A549 (cell line): Measurements from ENCODE around the gene KIAA2012. TPM values are rescaled to one million over a fixed set of nuclear protein-coding genes. Genes with fewer than 3 reads are reported as not detected.

Experiments
- polyA plus RNA-seq, 4 experiments: library from polyadenylated mRNA; depleted of rRNA in 3 of 4; stranded (reverse); fragments of >200 nt; fragmentation: RNase III in 1 of 4; extraction: RNeasy Plus Mini Kit Qiagen cat#74134 plus additional on column Dnase treatment in 1 of 4; gene quantifications; 2 replicates in 3 of 4; 3 replicates in 1 of 4; pipeline ENCODE4 v1.2.3, GENCODE V29; 2011 to 2017
- small RNA-seq, 6 experiments: library from RNA; depleted of rRNA; stranded (forward); fragments of <200 nt; gene quantifications; one replicate each; pipeline ENCODE3, GENCODE V24; 2012

The KIAA2012 gene
- polyA plus RNA-seq, 2 of the 4 experiments (the other 2 are of a cell fraction), result 0.01 to 0.04 TPM

Small RNA genes within 50 kb of the gene (small RNA-seq; reads per million reads assigned to genes)
- gene AC079354.2, result 0 reads per million in 6 experiments

Other genes starting within 250 kb of the KIAA2012 start
- gene FZD7, start 39.4 kb upstream of the KIAA2012 start, polyA plus RNA-seq (2011; rRNA removed), result 5.3 and 5.5 TPM in 2 replicates
- gene FZD7, start 39.4 kb upstream of the KIAA2012 start, polyA plus RNA-seq (2017; fragmentation: RNase III; extraction: RNeasy Plus Mini Kit Qiagen cat#74134 plus additional on column Dnase treatment), result 4.9 to 7.1 TPM (median 6.7 TPM) in 3 replicates
- gene SUMO1, start 165.3 kb downstream of the KIAA2012 start, polyA plus RNA-seq (2011; rRNA removed), result 138 and 206 TPM in 2 replicates
- 260 to 316 TPM (median 309 TPM) in 3 replicates for gene SUMO1, start 165.3 kb downstream of the KIAA2012 start, polyA plus RNA-seq (2017; fragmentation: RNase III; extraction: RNeasy Plus Mini Kit Qiagen cat#74134 plus additional on column Dnase treatment)
- gene NOP58, start 192.5 kb downstream of the KIAA2012 start, polyA plus RNA-seq (2011; rRNA removed), result 105 and 172 TPM in 2 replicates
- gene NOP58, start 192.5 kb downstream of the KIAA2012 start, polyA plus RNA-seq (2017; fragmentation: RNase III; extraction: RNeasy Plus Mini Kit Qiagen cat#74134 plus additional on column Dnase treatment), result 106 to 132 TPM (median 112 TPM) in 3 replicates